Thyroid gland (tissue), 4 donors: ENCODE measurements around the gene EML1.

Source experiments
- CTCF ChIP-seq, 6 experiments: fragments of 200-600 bp in 3 of 6; fragments of 450-650 bp in 3 of 6; sonication (generic) in 3 of 6; IDR thresholded peaks; one replicate each; pipeline ENCODE4 v1.5.1; 2016 to 2019; ENCODE audit warnings: antibody characterized with exemption in 6 of 6, mild to moderate bottlenecking in 2 of 6, inconsistent platforms in 1 of 6, moderate library complexity in 1 of 6
- POLR2A ChIP-seq, 2 donors: fragments of 450-650 bp; IDR thresholded peaks; one replicate each; pipeline ENCODE4 v1.6.1; 2017; ENCODE audit warnings: antibody characterized with exemption in 2 of 2, mild to moderate bottlenecking in 2 of 2, moderate library complexity in 1 of 2

DNA sequence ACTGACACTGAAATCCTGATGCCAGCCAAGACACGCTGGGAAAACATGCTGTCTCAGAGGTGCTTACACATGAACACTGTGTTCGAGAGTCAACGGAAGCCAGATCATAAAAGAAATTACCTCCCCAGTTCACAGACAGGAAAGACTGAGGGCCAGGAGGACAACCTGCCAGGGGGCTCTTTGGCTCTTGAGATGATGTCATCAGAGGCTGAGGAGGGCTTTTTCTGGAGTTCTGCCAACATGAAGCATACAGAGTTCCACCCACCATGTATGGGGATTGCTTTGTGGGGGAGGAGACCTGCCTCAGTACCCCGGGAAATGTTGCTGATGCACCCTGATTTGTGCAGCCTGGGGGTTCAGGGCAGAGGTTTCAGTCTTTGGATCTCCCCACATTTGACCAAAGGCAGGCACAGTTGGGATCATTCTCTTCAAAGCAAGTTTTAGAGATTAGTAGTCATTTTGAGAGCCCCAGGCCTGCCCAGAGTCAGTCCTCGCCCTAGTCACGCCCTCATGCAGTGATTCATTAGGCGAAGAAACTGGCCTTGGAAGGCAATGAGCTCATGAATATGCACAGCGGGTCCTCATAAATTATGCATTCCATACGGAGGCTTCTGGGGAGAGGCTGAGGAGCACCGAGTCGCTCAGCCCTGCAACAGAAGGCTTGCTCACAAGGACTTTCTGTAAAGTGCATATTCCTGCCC, 34.9 kb upstream of the EML1 start:
- TF ChIP-seq CTCF (IDR thresholded peaks at IDR 0.05) = no peak
- TF ChIP-seq POLR2A (IDR thresholded peaks at IDR 0.05) = no peak
